Stimulated activated CD8-positive, alpha-beta memory T cell treated with anti-CD3 and anti-CD28 coated beads, Interleukin-15, amount 100 ng/mL, for 48 hours (primary cell): Measurements from ENCODE around the gene PLEKHA7.

Experiments used
- DNase-seq, 2 donors: peaks; one replicate each; pipeline ENCODE4 v3.0.0-alpha.2; 2020; ENCODE audit warnings: low read depth in 2 of 2

Gene PLEKHA7

GRCh38 chr11:16809886-16810668, 204.1 kb downstream of the PLEKHA7 start:
- DNase-seq, result no peak

GRCh38 chr11:16807306-16807705, 206.9 kb downstream of the PLEKHA7 start:
- no peak for DNase-seq

GRCh38 chr11:16806791-16807190, 207.4 kb downstream of the PLEKHA7 start:
- no peak for DNase-seq

GRCh38 chr11:16805938-16806337, 208.3 kb downstream of the PLEKHA7 start:
- no peak for DNase-seq

- DNase-seq, result no peak
Measured at GRCh38 chr11:16804104-16804947, 209.9 kb downstream of the PLEKHA7 start.

GRCh38 chr11:16801288-16801980, 212.8 kb downstream of the PLEKHA7 start:
- DNase-seq, result no peak

- DNase-seq, result no peak
Measured at GRCh38 chr11:16800382-16800781, 213.8 kb downstream of the PLEKHA7 start.

GRCh38 chr11:16799890-16800289, 214.3 kb downstream of the PLEKHA7 start:
- DNase-seq, result no peak

GRCh38 chr11:16799221-16799620, 215.0 kb downstream of the PLEKHA7 start:
- no peak for DNase-seq

- DNase-seq, result no peak
Measured at GRCh38 chr11:16797776-16798175, 216.4 kb downstream of the PLEKHA7 start.

GRCh38 chr11:16796311-16796710, 217.9 kb downstream of the PLEKHA7 start:
- no peak for DNase-seq

GRCh38 chr11:16795146-16795545, 219.1 kb downstream of the PLEKHA7 start:
- no peak for DNase-seq

- DNase-seq, result no peak
Measured at GRCh38 chr11:16794047-16794818, 220.0 kb downstream of the PLEKHA7 start.

- DNase-seq, result no peak
Measured at GRCh38 chr11:16793511-16793910, 220.7 kb downstream of the PLEKHA7 start.

- no peak for DNase-seq
Measured at GRCh38 chr11:16793009-16793408, 221.2 kb downstream of the PLEKHA7 start.

GRCh38 chr11:16792426-16792825, 221.8 kb downstream of the PLEKHA7 start:
- DNase-seq, result no peak

- no peak for DNase-seq
Measured at GRCh38 chr11:16791191-16791961, 222.8 kb downstream of the PLEKHA7 start.

GRCh38 chr11:16790486-16791190, 223.6 kb downstream of the PLEKHA7 start:
- no peak for DNase-seq

GRCh38 chr11:16789560-16790485, 224.4 kb downstream of the PLEKHA7 start:
- no peak for DNase-seq
